HG02610 (cell line): ENCODE results near the gene CEP350.

Experiments
- ATAC-seq: cut with Tn5 transposase; IDR thresholded peaks from one replicate; pipeline ENCODE4 v1.9.1; 2021; ENCODE audit warnings: mild to moderate bottlenecking, moderate library complexity; ENCODE audit not compliant: unreplicated experiment

CEP350 gene

GRCh38 chr1:179954493-179955286 is at the start of gene CEP350:
CEP350 (plus strand) TSS chr1:179954810; CDS start chr1:179986182, 31,372 bp downstream.
- ATAC-seq = peak; percentile 93

DNA sequence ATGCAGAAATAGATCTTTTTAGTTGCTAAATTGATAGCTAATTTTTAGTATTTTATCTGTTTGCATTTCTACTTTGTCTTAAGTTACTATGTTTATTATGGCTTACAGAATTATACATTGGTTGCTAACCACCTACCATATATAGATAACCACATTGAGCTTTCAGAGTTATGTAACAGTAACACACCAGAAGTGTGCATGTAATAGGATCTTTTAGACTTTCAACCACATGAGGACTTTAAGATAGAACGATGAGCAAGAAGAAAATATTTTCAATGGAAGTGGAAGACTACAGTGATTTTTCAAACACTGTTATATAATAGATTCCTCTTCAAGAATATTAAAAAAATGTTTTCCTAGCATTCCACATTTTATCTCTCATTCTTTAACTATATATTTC is 43.7 kb upstream of the CEP350 start:
- no peak for ATAC-seq

GRCh38 chr1:179911812-179912211 is 42.8 kb upstream of the CEP350 start:
- no peak for ATAC-seq

DNA sequence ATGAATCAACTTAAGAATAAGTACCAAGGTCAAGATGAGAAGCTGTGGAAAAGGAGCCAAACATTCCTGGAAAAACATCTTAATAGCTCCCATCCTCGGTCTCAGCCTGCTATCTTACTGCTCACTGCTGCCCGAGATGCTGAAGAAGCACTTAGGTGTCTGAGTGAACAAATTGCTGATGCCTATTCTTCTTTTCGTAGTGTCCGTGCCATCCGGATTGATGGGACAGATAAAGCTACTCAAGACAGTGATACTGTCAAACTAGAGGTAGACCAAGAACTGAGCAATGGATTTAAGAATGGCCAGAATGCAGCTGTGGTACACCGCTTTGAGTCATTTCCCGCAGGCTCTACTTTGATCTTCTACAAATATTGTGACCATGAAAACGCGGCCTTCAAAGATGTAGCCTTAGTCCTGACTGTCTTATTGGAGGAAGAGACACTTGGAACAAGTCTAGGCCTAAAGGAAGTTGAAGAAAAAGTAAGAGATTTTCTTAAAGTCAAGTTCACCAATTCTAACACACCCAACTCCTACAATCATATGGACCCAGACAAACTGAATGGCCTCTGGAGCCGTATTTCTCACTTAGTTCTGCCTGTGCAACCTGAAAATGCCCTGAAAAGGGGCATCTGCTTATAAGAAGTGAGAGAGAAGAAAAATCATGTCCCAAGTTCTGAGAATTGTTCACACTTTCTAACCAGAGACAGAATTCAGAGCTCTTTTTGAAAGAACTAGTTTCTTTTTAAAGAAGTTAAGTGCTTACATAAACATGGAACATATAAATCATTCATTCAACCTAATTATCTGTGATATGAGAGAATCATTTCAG is 36.8 kb upstream of the CEP350 start:
- no peak for ATAC-seq

DNA sequence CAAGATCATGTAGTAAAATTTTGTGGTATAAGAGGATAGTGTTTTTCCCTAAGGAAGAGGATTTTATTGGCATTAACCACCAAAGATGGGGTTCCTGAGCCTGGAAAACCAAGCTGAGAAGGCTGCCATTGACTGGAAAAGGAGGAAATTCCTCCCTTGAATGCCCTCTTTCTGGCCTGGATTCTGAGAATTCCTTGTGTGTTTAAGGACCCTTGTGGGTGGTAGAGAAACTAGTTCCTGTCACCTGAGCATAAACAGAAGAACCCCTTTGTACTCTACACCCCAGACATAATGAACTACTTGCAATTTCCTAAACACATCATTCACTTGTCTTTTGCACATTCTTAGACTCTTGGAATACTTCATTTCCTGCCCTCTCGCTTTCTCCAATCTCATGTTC is 33.1 kb upstream of the CEP350 start:
- no peak for ATAC-seq

- ATAC-seq = no peak
These were observed 32.4 kb upstream of the CEP350 start for GRCh38 chr1:179921981-179922872.

DNA sequence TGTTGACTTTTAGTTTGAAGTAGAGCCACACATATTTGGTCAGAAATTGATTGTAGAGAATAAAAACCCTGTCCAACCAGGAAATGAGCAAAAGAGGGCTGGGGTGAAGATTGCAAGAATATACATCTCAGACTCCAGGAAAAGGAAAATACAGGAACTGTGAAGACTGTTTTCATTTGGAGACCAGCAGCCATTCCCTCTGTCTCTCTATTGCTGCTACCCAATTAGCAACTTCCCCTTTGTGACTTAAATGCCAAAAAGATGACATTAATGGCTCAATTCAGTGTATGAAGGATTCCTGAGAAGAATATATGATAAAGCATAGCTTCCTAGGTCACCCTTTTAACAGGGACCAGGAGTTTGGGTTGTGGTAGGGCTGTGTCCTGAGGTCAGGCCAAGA is 31.6 kb upstream of the CEP350 start:
- ATAC-seq = no peak

DNA sequence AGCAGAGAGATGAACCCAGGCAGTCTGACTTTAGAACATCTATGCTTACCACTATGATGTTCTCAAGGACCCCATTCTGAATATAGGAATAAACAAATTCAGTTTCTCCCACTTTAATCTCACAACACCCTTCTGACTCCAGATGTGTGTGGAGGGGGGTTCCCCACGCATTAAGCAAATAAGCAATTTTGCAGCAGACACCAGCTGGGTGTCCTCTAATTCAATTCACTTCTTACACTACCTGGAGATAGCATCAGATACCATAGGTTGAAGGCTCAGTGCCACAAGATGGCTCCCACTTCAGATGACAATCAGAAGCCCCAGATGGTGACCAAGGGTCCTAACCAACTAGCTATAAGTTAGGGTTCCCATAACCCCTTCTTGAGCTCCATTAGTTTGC is 30.3 kb upstream of the CEP350 start:
- no peak for ATAC-seq

GRCh38 chr1:179925302-179925701 is 29.3 kb upstream of the CEP350 start:
- no peak for ATAC-seq

DNA sequence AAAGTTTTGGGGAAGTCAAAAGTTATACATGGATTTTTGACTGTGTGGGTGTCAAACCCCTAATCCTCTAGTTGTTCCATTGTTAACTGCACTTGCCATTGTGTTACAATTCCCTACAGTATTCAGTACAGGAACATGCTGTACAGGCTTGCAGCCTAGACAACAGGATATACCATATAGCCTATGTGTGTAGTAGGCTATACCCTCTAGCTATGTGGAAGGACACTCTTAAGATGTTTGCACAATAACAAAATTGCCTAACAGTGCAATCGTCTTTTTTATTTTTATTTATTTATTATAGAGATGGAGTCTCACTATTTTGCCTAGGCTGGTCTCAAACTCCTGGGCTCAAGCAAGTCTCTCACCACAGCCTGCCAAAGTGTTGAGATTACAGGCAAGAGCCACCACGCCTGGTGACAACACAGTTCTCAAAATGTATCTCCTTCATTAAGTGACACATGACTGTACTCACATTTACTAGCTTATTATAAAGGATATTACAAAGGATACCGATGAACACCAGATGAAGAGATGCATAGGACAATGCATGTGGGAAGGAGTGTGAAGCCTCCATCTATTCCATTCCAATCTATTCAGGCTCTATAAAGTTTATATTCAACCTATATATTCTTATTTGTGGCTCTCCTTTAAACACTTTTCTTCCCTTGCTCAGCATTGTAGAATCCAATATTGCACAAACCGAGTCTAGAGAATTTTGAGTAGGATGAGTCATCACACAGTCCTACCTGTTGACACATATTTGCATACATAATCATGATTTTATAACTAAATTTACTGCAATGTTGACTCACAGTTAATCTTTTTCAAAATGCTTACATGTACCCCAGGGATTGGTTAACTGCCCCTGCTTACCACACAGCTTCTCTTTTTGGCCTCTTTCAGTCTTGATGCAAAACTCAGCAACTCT is 28.4 kb upstream of the CEP350 start:
- ATAC-seq = no peak

DNA sequence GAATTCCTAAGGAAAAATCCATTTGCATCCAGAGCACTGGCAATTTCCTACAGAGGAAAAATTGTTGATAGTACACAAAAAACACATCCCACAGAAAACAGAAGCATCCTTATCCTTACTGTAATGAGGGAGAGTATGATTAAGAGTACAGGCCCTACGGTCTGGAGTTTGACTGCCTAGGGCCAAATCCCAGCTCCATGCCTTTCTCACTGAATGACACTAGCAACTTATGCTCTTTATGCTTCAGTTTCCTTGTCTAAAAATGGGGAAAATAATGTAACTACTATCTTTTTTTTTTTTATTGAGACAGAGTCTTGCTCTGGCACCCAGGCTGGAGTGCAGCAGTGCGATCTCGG is 27.8 kb upstream of the CEP350 start:
- no peak for ATAC-seq

DNA sequence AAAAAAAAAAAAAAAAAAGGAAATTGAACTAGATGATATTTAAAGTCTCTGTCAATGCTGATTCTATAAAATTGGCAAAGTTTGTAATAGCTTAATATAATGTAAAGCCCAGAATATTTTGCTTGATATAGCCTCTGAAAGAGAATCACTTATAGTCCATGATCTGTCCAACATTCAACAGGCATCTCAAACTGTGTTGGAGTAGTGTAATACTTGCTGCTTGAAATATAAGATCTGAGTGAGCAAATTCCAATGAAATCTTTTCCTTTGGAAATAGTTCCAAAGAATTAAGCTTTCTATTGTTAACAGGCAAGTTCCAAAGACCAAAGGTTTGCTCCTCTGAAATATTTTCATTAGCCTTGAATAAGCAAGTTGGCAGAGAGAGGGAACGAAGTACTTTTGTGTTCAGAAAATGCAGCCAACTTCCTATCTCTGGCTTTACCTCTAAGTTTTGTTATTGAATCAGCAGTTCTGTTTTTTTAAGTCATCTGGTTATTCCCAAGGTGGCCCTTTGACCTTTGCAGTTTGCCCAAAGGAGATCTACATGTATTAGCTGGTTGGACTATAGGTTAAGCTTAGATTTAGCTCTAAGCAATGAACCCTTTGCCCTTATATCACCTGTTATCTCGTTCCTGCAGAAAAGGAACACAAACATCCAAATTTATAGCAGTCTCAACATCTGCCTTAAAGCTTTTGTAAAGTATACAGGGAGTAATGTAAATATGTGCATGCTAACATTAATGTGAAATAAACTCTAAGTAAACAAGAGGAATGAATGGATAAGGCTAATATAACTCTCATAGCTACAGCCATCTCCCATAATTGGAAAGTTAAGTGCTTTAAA is 24.4 kb upstream of the CEP350 start:
- ATAC-seq = no peak

DNA sequence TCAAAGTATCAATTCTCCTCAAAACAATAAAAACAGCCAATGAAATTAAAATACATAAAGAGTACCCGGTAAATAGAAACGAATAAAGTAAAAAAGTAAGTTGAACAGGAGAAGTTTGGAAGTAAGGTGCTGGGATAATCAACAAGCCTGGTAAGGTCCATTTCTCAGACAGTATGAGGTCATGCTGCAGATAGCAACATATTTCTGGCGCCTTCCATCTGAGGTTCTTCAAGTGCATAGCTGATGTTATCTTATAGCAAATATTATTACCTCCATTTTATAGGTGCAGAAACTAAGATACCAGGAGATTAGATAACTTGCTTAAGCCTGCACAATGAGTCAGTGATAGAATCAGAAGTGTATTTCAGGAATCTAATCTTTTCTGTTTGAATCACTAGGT is 23.7 kb upstream of the CEP350 start:
- no peak for ATAC-seq

- no peak for ATAC-seq
These were observed 21.4 kb upstream of the CEP350 start for GRCh38 chr1:179933219-179933618.

DNA sequence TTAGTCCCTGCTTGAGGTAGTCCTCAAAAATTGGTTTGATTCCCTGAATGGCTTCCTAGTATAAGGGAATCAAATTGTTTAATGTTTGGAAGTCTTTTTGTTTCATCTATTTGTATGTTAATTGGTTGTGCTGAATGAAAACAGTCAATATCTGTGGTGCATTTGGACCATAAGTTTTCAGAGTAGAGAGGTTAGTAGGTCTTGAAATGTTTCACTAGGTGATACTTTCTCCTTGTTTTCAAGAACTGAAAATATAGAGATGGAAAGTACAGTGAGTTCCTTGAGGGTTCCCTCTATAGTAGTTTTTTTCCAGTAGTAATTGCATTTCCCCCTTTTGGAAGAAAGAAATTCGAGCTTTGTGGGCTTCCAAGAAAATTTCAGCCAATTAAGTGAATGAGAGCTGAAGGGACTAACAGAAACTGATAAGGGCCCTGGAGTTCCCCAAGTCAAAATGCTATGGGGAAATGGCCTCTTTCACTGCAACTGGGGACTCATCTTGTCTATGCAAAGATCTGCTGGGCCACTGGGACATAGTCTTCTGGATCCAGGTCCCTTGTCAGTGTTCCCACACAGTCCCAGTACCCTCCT is 18.6 kb upstream of the CEP350 start:
- peak; percentile 57 for ATAC-seq

DNA sequence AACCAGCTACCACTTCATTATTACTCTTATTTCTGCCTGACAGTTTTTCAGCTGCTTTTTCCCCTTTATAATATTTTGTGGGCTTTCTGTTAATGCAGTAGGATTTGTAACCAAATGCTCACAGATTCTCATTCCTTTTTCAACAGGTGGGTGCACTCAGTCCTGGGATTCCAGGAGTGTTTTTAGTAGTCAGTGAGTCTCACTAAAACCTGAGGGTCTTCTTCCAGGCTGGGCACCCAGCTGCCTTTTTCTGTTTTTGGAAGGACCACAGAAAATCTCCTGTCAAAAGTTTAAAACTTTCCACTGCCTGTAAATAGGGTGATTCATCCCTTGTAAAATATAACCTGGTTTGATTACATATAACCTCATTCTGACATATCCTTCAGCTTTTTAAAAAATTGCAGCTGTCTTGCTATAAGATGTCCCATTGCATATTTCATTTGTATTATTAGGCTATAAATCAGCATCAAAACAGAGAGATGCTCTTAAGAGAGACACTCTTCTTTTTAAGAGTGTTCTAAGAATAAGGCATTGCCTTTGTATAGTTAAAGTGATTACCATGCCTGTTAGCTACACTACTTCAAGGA is 16.8 kb upstream of the CEP350 start:
- ATAC-seq = no peak

- no peak for ATAC-seq
These were observed 15.9 kb upstream of the CEP350 start for GRCh38 chr1:179938752-179939151.

- ATAC-seq = no peak
These were observed 14.7 kb upstream of the CEP350 start for GRCh38 chr1:179939941-179940340.

- ATAC-seq = no peak
These were observed 13.2 kb upstream of the CEP350 start for GRCh38 chr1:179941454-179941853.
